Fibroblast of the aortic adventitia (primary cell): Measurements from ENCODE around the gene STYK1. TPM values are rescaled to one million over a fixed set of nuclear protein-coding genes. Genes with fewer than 3 reads are reported as not detected.
A peak's percentile ranks its signal among the peaks of the same experiment; 100 is the strongest.

Source experiments
- DNase-seq: peaks from one replicate; pipeline ENCODE4 v3.0.0-alpha.2; 2010; ENCODE audit warnings: low read depth
- H3K4me3 ChIP-seq: 2 replicates; pipeline ENCODE4 v1.5.1; 2011; ENCODE audit warnings: low read depth, mild to moderate bottlenecking, control low read depth, low read length, moderate library complexity
- total RNA-seq: library from RNA; depleted of rRNA; stranded (reverse); fragments of >200 nt; gene quantifications from 2 replicates; pipeline ENCODE4 v1.2.3, GENCODE V29; 2012; ENCODE audit warnings: low replicate concordance
- TF ChIP-seq, protein P1 (sequence below): IDR thresholded peaks from 2 replicates; pipeline ENCODE4 v1.5.1; 2011; ENCODE audit warnings: mild to moderate bottlenecking, low read length, control low read depth, inconsistent platforms; ENCODE audit not compliant: insufficient read depth

Gene STYK1
- total RNA-seq, 1 donor: 0.27 TPM

DNA sequence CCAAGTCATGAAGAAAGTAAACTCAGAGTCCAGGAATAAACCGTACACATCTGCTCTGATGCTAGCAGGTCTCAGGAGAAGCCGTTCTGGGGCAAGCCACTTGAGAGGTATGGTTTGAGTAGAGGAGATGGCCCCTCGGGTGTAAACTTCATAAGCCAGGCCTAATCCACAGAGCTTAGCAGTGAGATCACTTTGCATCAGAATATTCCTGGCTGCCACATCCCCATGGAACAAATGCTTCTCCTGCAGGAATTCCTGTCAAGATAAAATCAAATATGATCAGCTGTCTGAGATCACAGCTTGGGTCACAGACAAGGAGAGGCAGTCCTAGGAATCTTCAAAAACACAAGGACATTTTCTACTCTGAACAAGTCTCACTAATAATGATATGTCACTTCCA, 49.2 kb downstream of the STYK1 start:
- TF ChIP-seq, protein P1, sequence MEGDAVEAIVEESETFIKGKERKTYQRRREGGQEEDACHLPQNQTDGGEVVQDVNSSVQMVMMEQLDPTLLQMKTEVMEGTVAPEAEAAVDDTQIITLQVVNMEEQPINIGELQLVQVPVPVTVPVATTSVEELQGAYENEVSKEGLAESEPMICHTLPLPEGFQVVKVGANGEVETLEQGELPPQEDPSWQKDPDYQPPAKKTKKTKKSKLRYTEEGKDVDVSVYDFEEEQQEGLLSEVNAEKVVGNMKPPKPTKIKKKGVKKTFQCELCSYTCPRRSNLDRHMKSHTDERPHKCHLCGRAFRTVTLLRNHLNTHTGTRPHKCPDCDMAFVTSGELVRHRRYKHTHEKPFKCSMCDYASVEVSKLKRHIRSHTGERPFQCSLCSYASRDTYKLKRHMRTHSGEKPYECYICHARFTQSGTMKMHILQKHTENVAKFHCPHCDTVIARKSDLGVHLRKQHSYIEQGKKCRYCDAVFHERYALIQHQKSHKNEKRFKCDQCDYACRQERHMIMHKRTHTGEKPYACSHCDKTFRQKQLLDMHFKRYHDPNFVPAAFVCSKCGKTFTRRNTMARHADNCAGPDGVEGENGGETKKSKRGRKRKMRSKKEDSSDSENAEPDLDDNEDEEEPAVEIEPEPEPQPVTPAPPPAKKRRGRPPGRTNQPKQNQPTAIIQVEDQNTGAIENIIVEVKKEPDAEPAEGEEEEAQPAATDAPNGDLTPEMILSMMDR: no peak
- H3K4me3 ChIP-seq: no peak overlapping the region
- DNase-seq: no peak

DNA sequence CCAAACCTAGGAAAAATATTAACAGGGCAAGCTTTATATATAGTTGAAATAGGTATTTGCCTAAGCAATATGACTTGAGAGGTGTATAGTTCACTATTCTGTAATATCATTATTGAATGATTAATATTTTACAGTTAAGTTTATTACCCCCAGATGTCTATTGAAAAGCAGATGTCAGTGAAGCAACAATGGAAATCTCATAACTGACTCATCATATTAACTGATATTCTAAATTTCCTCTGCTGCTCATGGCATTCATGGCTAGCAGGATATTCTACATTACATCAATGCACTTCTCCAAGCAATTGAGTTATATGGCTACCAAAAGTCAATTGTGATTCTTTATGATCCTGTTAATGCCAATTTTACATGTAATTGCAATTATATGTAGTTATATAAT, 50.7 kb downstream of the STYK1 start:
- TF ChIP-seq, protein P1: no peak
- H3K4me3 ChIP-seq: no peak overlapping the region
- DNase-seq: no peak

DNA sequence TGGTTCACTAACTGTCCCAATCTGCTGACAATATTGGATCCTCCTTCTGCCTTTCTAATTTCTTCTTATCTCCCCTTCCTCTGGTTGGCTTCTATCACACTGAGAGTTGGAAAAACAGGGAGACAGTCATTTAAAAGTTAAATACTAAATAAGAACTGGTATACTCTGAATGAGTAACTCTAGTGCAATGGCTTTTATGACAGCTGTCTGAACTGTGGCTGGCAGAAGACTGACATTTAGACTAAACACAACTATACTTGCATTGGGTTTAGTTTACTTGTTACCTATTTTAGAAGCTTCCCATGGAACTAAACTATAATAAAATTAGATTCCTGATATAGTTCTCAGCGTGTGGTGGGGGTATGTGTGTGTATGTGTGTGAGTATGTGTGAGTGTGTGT, 52.6 kb downstream of the STYK1 start:
- DNase-seq: no peak
- H3K4me3 ChIP-seq: no peak overlapping the region
- TF ChIP-seq, protein P1: no peak

DNA sequence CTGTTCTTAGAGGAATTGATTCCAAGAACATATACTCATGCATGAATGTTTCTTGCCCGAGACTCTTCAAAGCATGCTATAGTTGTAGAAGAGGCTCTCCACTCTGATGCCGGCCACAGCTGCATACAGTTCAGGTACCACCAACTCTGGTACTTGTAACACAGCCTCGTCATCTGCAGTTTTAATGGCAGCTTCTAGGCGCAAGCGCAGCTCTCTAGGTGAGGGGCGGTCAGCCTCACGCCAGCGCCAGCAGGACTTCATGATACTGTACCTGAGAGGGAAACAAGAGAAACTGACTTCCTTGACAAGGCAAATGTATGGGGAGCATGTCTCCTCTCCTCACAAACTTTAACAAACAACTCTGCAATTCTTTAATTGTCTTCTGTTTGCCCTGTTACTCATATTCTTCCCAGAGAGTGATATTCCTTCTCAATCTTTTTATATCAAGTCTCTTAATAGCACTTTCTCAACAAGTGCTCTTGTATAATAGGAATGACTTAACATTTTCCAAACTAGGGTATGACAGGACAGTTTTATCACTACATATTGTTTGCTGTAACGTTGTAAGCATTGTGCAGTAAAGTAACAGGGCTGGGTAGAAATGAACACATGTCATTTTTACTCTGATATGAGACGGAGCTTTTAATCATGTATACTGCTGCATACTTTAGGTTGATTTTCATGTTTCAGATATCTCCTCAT, 53.6 kb downstream of the STYK1 start:
- no peak for DNase-seq
- no peak overlapping the region for H3K4me3 ChIP-seq
- TF ChIP-seq, protein P1: no peak

DNA sequence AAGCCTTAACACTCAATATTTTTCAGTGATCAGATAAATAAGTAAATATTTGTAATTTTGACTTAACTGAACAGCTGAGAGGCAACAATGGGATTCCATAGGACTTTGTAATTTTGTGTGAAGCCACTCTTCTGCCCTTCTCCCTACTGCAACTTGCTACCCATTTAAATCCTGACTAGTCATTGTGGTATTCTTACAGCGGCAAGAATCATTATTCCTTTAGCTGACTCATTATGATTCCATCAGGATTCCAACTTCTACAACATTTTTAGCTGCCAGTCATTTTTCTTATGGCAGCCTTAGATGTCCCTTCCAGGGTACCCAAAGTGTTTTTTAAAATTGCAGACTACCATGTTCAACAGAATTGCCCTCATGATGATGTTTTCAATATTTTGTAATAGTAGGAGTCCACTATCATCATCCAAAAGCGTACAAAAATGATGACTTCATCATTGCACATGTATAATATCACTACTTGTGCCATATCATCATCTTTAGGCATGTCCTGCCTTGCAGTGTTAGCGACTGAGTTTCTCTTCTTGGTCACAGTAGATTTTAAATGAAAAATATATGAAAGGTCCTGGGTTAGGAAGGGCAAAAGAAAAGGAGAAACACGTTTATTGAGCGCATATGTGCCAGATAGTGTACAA, 55.4 kb downstream of the STYK1 start:
- DNase-seq: peak; percentile 74
- TF ChIP-seq, protein P1: no peak
- no peak overlapping the region for H3K4me3 ChIP-seq

DNA sequence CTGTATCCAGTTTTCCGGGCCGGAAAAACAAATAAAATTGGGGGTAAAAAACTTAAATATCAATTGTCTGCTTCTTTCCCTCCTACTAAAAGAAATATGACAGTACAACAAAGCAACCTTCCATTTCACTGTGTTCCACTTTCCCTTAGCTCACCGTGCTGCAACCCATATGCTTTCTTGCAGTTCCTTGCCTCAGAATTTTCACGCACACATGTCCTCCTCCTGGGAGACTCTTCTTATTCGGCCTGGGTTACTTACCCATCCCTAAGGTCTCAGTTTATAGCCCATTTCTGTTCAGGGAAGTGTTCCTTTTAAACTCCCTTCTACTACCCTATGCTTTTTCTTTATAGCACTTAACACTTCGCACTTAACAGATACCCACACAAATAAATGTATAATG, 56.0 kb downstream of the STYK1 start:
- DNase-seq: peak; percentile 8
- no peak overlapping the region for H3K4me3 ChIP-seq
- TF ChIP-seq, protein P1: no peak

DNA sequence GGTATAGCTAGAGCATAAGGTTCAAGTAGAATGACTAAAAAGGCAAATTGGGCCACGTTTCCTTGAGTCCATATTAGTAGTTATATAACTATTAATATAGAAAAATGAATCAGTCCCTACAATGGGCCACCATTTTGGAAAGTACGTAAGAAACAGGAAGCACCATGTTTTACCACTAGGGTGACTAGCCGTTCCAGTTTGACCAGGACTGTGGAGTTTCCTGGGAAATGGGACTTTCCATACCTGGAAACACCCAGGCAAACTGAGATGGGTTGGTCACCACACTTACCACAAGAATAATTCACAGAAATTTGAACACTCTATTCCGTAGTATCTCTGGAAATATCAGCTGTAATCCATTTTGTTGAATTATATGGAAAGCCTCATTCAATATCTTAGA, 58.3 kb downstream of the STYK1 start:
- no peak for DNase-seq
- no peak overlapping the region for H3K4me3 ChIP-seq
- TF ChIP-seq, protein P1: no peak
